ENCODE results near the gene PHF10.

DNA sequence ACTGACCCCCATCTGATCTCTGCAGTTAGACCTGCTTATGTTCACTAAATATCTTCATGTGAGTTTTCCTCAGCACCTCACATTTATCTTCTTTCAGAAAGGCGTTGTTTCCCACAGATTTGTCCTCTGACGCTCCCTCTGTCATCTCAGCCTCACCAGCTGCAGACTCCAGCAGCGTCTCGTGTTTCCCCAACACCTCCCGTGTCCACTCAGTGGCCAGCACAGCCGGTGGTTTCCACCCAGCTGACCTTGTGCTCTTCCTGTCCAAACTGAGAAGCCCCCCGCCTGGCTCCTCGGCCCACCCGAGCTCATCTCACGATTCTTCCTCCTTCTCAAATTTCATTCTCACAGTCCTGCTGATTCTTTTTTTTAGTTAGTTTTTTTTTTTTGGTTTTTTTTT, 39.6 kb upstream of the PHF10 start:
- TF ChIP-seq CTCF (IDR thresholded peaks at IDR 0.05; ENCODE audit: low read depth, low read length) (no peak), POLR2A (IDR thresholded peaks at IDR 0.05; ENCODE audit: extremely low read depth, insufficient read length) (no peak), MYC (IDR thresholded peaks at IDR 0.05; ENCODE audit: low read depth, low read length) (no peak)
